Right cardiac atrium (tissue), 5 donors: ENCODE data around the gene CD19. TPM values are rescaled to one million over a fixed set of nuclear protein-coding genes. Genes with fewer than 3 reads are reported as not detected.
A peak's percentile ranks its signal among the peaks of the same experiment; 100 is the strongest.
"Not testable (repeated sequence)": the region's sequence is repeated elsewhere in the genome, so short reads cannot be mapped to it uniquely, and the experiment has no call there.

Source experiments
- ATAC-seq, 2 donors: fragments of 200-7000 bp; cut with Tn5 transposase; one replicate each; pipeline versions ENCODE4 v1.8.0 to v1.9.1; 2020; ENCODE audit warnings: moderate library complexity in 2 of 2, mild to moderate bottlenecking in 1 of 2
- DNase-seq, 3 donors: peaks; one replicate each; pipeline ENCODE4 v3.0.0-alpha.2; 2020
- H3K27ac ChIP-seq: one replicate; pipeline ENCODE4 v1.5.1; 2013; ENCODE audit warnings: mild to moderate bottlenecking, low read length, control low read depth, moderate library complexity
- H3K27me3 ChIP-seq: one replicate; pipeline ENCODE4 v1.6.1; 2013; ENCODE audit not compliant: control insufficient read depth, insufficient read depth
- H3K4me1 ChIP-seq: one replicate; pipeline ENCODE4 v1.6.1; 2013; ENCODE audit warnings: low read length; ENCODE audit not compliant: control insufficient read depth, insufficient read depth
- H3K4me3 ChIP-seq: one replicate; pipeline ENCODE4 v1.5.1; 2013; ENCODE audit warnings: low read length, control low read depth
- H3K9me3 ChIP-seq: one replicate; pipeline ENCODE4 v1.6.1; 2013; ENCODE audit warnings: low read length; ENCODE audit not compliant: control insufficient read depth
- WGBS: extraction: QIAGEN DNeasy Blood & Tissue Kit; methylation state at CpG from one replicate; pipeline ENCODE4 v1.1.7; 2013; 5-methylcytosine and 5-hydroxymethylcytosine counted together
- intact Hi-C, 4 donors: fragments of 100-400 bp; cut with DNase I; formaldehyde crosslinking; loops; one replicate each; pipeline versions ENCODE4 v1.11.0 to v1.14.0; 2022 to 2023
- polyA plus RNA-seq: library from polyadenylated mRNA; stranded (reverse); fragments of 200-250 nt; gene quantifications from one replicate; pipeline ENCODE4 v1.2.3, GENCODE V29; 2013
- total RNA-seq, 4 donors: library from RNA; stranded (reverse); fragmentation: NEBNext Ultra II Directional; extraction: Animal tissue kit (Norgen Biotek cat#: 25700); gene quantifications; one replicate each; pipeline ENCODE4 v1.2.1, GENCODE V29; 2021
- donor health status: healthy with polysubstance abuse.
- donor health status: DM: no; HTN: yes; CAD: no.
- donor health status: DM: no; HTN: no; CAD: no.
- donor health status: DM: no; HTN: yes; CAD: no; lungs with severe emphysema.
- donor health status: DM: yes; HTN: yes; CAD: no.

Gene CD19
- total and polyA plus RNA-seq, 5 donors: 0.12 to 0.25 (median 0.20) TPM; not detected in 2

DNA sequence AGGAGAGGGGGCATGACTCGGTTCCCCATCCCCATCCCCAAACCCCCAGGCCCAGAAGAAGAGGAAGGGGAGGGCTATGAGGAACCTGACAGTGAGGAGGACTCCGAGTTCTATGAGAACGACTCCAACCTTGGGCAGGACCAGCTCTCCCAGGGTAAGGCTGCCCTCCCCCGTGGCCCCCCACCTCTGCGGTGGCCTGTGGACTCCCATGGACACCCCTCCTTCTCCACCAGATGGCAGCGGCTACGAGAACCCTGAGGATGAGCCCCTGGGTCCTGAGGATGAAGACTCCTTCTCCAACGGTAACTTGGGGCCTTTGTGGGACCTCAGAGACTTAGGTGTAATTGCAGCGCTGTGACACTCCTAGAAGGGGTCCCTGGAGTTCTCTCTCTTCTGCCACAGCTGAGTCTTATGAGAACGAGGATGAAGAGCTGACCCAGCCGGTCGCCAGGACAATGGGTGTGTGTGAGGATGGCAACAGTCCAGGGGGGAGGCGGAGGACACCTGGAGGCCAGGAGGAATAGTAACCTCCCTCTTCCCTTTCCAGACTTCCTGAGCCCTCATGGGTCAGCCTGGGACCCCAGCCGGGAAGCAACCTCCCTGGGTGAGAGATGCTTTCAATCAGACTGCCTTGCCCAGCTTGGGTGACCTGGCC, 5.6 kb downstream of the CD19 start:
- no peaks in the 10 kb centered on the region for H3K4me1 ChIP-seq
- WGBS: 80% methylated on average over 14 of the region's 14 CpGs

DNA sequence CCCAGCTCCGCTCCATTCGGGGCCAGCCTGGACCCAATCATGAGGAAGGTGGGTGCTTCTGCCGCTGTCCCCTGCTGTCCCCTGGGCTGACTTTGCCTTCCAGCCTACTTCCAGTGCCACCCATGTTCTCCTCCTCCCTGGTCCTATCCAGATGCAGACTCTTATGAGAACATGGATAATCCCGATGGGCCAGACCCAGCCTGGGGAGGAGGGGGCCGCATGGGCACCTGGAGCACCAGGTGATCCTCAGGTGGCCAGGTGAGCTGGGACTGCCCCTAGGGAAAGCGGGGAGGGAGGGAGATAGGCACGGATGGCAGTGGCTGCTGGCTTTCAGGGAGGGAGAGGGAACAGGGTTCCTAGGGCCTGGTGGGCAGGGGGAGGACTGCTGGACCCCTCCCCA, 7.0 kb downstream of the CD19 start:
- no peaks in the 10 kb centered on the region for H3K27me3 ChIP-seq
- H3K4me1 ChIP-seq: no peaks in the 10 kb centered on the region
- no peak for DNase-seq
- ATAC-seq: no peak
- 83% methylated on average over 7 of the region's 7 CpGs for WGBS
- H3K27ac ChIP-seq: no peak overlapping the region
- intact Hi-C loops: no loop called here
- H3K9me3 ChIP-seq: no peaks in the 10 kb centered on the region
- no peak overlapping the region for H3K4me3 ChIP-seq

More for the DNA sequence above, 5.6 kb downstream of the CD19 start:
- no peaks in the 10 kb centered on the region for H3K9me3 ChIP-seq
- intact Hi-C loops: no loop called here
- ATAC-seq: no peak
- no peaks in the 10 kb centered on the region for H3K27me3 ChIP-seq
- H3K4me3 ChIP-seq: no peak overlapping the region
- DNase-seq: no peak
- H3K27ac ChIP-seq: no peak overlapping the region

DNA sequence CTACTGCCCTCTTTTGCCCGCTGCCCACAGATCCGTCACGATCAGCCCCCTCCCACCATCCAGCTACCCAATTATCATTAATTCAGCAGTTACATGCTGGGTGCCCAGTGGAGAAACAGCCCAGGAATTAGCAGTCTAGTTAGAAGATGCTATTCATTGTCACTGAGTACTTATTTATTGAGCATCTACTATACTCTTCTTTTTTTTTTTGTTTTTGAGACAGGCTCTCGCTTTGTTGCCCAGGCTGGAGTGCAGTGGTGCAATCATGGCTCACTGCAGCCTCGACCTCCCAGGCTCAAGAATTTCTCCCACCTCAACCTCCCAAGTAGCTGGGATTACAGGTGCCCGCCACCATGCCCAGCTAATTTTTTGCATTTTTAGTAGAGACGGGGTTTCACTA, 8.1 kb downstream of the CD19 start:
- H3K4me3 ChIP-seq, DNase-seq, H3K27ac ChIP-seq, H3K4me1 ChIP-seq, H3K9me3 ChIP-seq, H3K27me3 ChIP-seq, ATAC-seq: not testable (repeated sequence)
- WGBS: 90% methylated on average over 7 of the region's 7 CpGs
- intact Hi-C loops: loop anchor here in 3 of 4 donors (5.0 to 10.0 kb wide), 2 partner anchors 65 to 118 kb away; partner anchors contain the start of genes ATP2A1 (in 2 of the 3) and ATXN2L (in 1 of the 3)

DNA sequence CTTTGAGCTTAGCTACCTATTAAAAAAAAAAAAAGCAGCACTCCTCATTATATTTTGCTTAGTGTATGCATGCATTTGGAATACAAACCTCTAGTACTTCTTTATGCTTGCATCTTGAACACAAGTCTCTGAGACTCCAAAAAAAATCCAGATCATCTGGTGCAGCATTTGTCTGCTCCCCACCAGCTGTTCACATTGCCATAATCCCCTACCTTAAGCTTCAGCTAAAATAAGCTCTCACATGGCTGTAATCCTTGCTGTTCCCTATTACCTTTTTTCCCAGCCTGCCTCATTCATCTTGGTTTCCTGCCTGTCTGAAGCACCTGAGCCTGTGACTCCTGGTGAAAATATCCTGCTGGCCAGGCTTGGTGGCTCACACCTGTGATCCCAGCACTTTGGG, 11.5 kb downstream of the CD19 start:
- DNase-seq (no peak), ATAC-seq (no peak)
- no peak overlapping the region for H3K27ac ChIP-seq
- H3K9me3 ChIP-seq: no peaks in the 10 kb centered on the region
- H3K27me3 ChIP-seq: no peaks in the 10 kb centered on the region
- H3K4me1 ChIP-seq: no peaks in the 10 kb centered on the region
- intact Hi-C loops: loop anchor here in 3 of 4 donors (5.0 to 10.0 kb wide), 2 partner anchors 68 to 121 kb away; partner anchors contain the start of genes ATP2A1 (in 2 of the 3) and ATXN2L (in 1 of the 3)
- H3K4me3 ChIP-seq: no peak overlapping the region

DNA sequence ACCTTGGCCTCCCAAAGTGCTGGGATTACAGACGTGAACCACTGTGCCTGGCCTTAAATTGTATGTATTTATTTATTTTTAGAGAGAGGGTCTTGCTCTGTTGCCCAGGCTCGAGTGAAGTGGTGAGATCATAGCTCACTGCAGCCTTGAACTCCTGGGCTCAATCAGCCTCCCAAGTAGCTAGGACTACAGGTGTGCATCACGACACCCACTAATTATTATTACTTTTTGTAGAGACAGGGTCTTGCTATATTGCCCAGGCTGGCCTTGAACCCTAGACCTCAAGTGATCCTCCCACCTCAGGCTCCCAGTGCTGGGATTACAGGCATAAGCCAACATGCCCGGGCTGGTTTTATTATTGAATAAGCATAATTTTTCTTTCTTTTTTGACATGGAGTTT, 14.9 kb downstream of the CD19 start:
- ATAC-seq (no peak), DNase-seq (peak in 1 of 3 donors; percentile 2)
- H3K9me3 ChIP-seq: no peaks in the 10 kb centered on the region
- no peaks in the 10 kb centered on the region for H3K4me1 ChIP-seq
- intact Hi-C loops: loop anchor here in 2 of 4 donors (10.0 kb wide), 1 partner anchor 72 kb away; the partner anchor contains the start of gene ATP2A1 (in 2 of the 2)
- 76% methylated on average over 4 of the region's 4 CpGs for WGBS
- H3K4me3 ChIP-seq: no peak overlapping the region
- H3K27ac ChIP-seq: no peak overlapping the region
- no peaks in the 10 kb centered on the region for H3K27me3 ChIP-seq

DNA sequence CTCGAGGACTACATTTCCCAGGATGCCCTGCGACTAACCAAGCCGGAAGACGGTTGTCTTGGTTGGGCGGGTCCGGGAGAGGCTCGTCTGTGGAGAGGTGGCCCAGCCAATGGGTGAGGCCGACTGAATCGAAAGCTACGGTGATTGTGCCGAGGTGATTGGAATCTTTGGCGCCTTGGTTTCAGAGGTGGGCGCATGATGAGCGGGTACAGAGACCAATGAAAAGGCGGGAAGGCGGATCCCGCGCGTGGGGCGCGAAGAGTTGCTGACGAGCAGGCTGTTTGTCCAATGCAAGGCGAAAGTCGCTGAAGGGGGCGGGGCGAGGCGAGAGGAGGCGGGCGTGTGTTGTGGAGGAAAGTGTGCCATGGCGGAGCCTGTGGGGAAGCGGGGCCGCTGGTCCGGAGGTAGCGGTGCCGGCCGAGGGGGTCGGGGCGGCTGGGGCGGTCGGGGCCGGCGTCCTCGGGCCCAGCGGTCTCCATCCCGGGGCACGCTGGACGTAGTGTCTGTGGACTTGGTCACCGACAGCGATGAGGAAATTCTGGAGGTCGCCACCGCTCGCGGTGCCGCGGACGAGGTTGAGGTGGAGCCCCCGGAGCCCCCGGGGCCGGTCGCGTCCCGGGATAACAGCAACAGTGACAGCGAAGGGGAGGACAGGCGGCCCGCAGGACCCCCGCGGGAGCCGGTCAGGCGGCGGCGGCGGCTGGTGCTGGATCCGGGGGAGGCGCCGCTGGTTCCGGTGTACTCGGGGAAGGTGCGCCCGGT, 19.1 kb downstream of the CD19 start, which contains the start of gene NFATC2IP:
Gene NFATC2IP (plus strand): TSS at position 290 of the 762 bp plus-strand sequence. CDS start 75 bp downstream, at position 365.
- DNase-seq: peak; percentile 99 to 100 (median 100)
- H3K4me3 ChIP-seq: peak within 1 kb of the TSS; percentile 86
- ATAC-seq: peak; percentile 98 to 99
- H3K27ac ChIP-seq: peak within 1 kb of the TSS; percentile 49
- no peaks in the 10 kb centered on the region for H3K9me3 ChIP-seq
- no peaks in the 10 kb centered on the region for H3K4me1 ChIP-seq
- no peaks in the 10 kb centered on the region for H3K27me3 ChIP-seq
- intact Hi-C loops: no loop called here
- WGBS: under 1% methylated on average over 79 of the region's 79 CpGs

DNA sequence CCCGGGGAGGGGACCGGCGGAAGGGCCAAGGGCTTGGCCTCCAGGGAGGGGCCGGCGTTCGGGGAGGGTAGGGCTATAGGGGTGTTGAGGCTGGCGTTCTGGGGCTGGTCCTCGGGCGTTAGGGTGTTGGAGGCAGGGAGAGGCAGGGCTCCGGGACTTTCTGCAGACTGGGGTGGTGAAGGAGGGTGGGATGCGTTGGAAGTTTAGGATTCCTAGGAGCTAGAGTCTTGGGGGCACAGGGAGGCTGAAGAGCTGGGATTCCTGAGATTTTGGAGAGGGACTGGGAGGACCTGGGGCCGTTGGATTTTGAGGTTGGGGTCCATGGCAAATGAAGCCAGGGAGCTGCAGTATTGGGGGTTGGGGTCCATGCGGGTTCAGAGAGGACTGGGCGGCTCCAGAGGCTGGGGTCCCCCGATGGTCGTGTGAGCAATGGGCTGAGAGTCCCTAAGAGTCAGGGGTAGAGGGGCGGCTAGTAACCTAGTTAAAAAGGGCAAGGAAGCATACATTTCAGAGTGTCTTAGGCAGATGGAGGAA, 19.7 kb downstream of the CD19 start:
- intact Hi-C loops: no loop called here
- Histone ChIP-seq H3K9me3 (no peaks in the 10 kb centered on the region), H3K4me3 (peak overlapping the region; percentile 86), H3K27me3 (no peaks in the 10 kb centered on the region), H3K4me1 (no peaks in the 10 kb centered on the region), H3K27ac (peak overlapping the region; percentile 40)
- DNase-seq (peak in 2 of 3 donors; percentile 30 to 82), ATAC-seq (peak; percentile 49 to 71)
- 2% methylated on average over 17 of the region's 17 CpGs for WGBS

DNA sequence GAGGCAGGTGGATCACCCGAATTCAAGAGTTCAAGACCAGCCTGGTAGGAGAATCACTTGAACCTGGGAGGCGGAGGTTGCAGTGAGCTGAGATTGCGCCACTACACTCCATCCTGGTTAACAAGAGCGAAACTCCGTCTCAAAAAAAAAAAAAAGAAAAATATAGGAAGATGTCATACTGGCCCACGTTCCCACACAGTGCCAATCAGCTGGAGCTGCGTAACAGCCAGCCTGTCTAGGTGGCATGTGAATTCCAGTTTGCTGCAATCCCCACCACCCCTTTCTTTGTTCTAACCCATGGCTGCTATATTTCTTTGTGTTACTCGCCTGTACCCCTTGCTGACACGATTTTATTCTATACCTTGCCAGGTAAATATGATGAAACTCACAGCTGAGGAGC, 26.4 kb downstream of the CD19 start:
- intact Hi-C loops: no loop called here
- Histone ChIP-seq H3K27me3 (no peaks in the 10 kb centered on the region), H3K4me1 (no peaks in the 10 kb centered on the region), H3K9me3 (no peaks in the 10 kb centered on the region), H3K27ac (no peak overlapping the region), H3K4me3 (no peak overlapping the region)
- DNase-seq (no peak), ATAC-seq (no peak)
- 96% methylated on average over 9 of the region's 9 CpGs for WGBS

DNA sequence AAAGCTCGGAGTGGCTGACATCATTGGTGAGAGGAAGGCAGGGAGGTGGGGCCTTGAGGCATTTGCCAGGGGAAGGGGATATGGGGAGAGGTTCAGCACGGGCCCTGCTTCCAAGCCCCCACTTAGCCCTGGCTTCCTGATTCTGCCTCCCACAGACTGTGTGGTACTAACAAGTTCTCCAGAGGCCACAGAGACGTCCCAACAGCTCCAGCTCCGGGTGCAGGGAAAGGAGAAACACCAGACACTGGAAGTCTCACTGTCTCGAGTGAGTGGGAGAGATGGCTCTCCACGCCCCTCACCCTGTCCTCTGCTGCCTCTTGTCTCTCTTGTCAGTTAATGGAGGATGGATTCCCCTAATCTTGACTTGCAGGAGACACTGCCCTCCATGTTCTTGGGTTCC, 27.1 kb downstream of the CD19 start:
- H3K9me3 ChIP-seq: no peaks in the 10 kb centered on the region
- DNase-seq: peak in 1 of 3 donors; percentile 2
- no peak overlapping the region for H3K4me3 ChIP-seq
- intact Hi-C loops: no loop called here
- 92% methylated on average over 6 of the region's 6 CpGs for WGBS
- H3K27ac ChIP-seq: no peak overlapping the region
- peak in 1 of 2 donors; percentile 25 for ATAC-seq
- H3K27me3 ChIP-seq: no peaks in the 10 kb centered on the region
- no peaks in the 10 kb centered on the region for H3K4me1 ChIP-seq

DNA sequence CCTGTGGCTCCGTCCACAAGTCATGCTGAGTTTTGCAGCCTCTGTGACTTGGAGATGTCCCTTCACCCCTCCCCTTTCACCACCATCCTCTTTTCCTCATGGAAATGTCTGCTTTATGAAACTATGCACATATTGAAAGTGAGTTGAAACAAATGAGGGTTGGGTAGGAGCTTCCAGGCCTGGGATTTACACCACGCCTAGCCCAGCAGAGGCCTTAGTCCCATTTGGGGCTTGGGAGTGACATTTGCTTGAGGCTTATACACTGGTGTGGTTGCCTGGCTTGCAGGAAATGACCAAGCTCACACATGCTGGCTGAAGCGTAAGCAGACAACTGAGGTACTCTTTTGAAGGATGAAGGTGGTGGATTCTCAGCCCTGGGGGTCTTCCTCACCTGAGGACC, 32.3 kb downstream of the CD19 start:
- Histone ChIP-seq H3K9me3 (no peaks in the 10 kb centered on the region), H3K27me3 (no peaks in the 10 kb centered on the region), H3K27ac (no peak overlapping the region), H3K4me1 (no peaks in the 10 kb centered on the region), H3K4me3 (no peak overlapping the region)
- DNase-seq: peak in 1 of 3 donors; percentile 3
- intact Hi-C loops: no loop called here
- WGBS: 96% methylated on average over 3 of the region's 3 CpGs
- no peak for ATAC-seq

DNA sequence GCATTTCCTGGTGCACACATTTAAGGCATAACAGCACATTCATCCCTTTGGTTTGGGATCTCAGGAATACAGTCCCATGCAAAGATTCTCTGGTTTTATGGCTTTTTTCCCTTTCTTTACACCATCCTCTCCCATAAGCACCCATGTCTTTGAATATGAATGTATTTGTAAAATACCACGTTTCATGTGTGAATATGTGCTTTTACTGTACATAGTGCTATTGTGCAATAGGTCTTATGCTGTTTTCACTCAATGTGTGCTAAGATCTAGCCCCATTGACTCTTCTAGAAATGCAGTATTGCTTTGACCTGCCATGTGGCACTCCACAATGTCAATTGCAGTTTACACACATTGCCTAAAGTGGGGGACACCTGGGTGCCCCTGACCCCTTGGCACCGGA, 32.7 kb downstream of the CD19 start:
- Histone ChIP-seq H3K27ac (no peak overlapping the region), H3K27me3 (no peaks in the 10 kb centered on the region), H3K9me3 (no peaks in the 10 kb centered on the region), H3K4me3 (no peak overlapping the region), H3K4me1 (no peaks in the 10 kb centered on the region)
- DNase-seq: peak in 1 of 3 donors; percentile 10
- no peak for ATAC-seq
- 95% methylated on average over 2 of the region's 2 CpGs for WGBS
- intact Hi-C loops: no loop called here
